G401 (cell line): ENCODE data around the gene ZDHHC16. TPM values are rescaled to one million over a fixed set of nuclear protein-coding genes. Genes with fewer than 3 reads are reported as not detected.
"Not testable (repeated sequence)": the region's sequence is repeated elsewhere in the genome, so short reads cannot be mapped to it uniquely, and the experiment has no call there.

ENCODE experiments used
- DNase-seq: peaks from one replicate; pipeline ENCODE4 v3.0.0-alpha.2; 2015; ENCODE audit warnings: low spot score
- in situ Hi-C: cut with HindIII; loops from 2 replicates; pipeline ENCODE4 v1.10.0; 2016; ENCODE audit warnings: low sequenced_read_pairs, mixed read lengths
- total RNA-seq: library from RNA; depleted of rRNA; stranded (reverse); fragments of >200 nt; shearing (Covaris generic); gene quantifications from 2 replicates; pipeline ENCODE4 v1.2.3, GENCODE V29; 2014; rRNA removed

ZDHHC16 gene
- total RNA-seq = 70.4 and 82.5 TPM in 2 replicates

- DNase-seq = peak; percentile 98
- in situ Hi-C loops = no loop called here
Measured at GRCh38 chr10:97445722-97446639, at the start of gene ZDHHC16, which contains the start of gene EXOSC1. ZDHHC16 (plus strand) TSS chr10:97446175; CDS start chr10:97451676, 5,501 bp downstream. EXOSC1 (minus strand) TSS chr10:97446006; CDS start chr10:97445985, 21 bp downstream.

DNA sequence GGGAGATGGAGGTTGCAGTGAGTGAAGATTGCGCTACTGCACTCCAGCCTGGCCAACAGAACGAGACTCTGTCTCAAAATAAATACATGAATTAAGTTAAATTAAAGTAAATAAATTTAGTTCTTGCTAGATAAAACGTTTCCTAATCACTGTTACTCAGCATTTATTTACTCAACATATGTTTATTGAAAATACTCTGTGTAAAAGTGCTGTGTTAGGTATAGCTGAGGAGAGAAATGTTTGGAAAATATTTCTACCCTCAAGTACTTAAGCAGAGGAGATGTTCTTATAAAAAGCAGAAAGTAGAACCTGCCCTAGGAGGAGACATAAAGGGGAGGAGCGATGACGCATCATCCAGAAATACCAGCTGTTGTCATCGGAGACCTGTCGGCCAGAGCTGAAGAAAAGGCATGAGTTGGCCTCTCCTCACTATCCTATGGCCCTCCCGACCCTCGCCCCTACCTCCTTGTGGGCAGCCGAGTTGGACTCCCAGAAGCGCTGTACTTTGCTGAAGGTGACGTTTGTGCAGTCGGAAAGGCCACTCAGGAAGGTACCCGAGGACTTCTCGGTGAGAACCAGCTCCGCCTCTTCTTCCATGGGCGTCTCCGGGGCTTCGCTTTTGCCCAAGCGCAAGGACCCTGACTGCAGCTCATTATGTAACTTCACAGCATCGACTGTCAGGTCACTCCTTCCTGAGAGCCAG lies 46.0 kb upstream of the ZDHHC16 start:
- no peak for DNase-seq
- in situ Hi-C loops = no loop called here

DNA sequence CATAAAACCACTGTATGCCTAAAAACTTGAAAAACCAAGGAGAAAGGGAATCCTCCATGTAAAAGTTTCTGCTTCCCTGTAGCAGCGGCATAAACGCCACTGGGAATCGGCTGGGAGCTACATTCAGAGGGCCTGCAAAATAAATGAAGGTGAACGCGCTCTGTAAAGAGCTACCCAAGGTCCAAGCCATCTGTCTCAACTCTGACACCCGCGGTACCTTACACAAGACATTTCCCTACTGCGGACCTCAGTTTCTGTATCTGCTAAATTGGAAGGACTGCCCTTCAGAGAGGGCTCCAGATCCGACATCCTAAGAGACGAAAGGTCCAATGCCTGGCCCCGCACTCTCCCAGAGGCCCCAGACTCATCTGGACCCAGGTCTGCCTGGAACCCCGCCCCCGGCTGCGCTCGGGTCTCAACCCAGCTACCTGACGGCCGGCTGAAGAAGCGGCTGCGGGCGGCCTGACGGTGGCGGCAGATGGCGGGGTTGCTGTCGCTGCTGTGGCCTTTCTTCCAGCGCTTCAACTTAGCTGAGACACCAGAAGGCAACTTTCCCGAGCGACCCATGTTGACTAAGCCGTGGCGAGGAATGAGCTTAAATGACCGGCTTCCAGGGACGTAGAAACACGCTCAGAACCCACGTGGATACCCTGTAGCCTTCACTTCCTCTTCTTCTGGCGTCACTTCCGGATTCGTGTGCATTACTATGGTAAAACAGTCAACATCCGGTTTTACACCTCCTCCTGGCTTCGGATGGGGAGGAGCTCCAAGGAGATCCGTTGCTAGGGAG lies 45.1 kb upstream of the ZDHHC16 start, which contains the start of gene RRP12:
RRP12 (minus strand) TSS at position 676 of the 790 bp plus-strand sequence; CDS start at position 567, 109 bp downstream.
- in situ Hi-C loops = no loop called here
- DNase-seq = peak; percentile 99

- in situ Hi-C loops = no loop called here
- no peak for DNase-seq
Measured at GRCh38 chr10:97401455-97401919, 44.5 kb upstream of the ZDHHC16 start.

DNA sequence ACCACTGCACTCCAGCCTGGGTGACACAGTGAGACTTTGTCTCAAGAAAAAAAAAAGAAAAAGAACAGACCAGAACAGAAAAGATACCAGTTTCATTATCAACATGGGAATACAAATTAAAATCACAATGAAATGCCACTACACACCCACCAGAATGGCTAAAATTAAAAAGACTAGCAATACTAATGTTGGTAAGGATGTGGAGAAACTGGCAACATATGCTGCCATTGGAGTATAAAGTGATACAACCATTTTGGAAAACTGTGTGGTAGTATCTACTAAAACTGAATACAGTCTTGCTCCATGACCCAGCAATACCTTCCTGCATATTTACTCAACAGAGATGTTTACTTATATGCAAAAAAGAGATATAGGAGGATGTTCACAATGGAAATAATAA lies 41.9 kb upstream of the ZDHHC16 start:
- DNase-seq = no peak
- in situ Hi-C loops = no loop called here

DNA sequence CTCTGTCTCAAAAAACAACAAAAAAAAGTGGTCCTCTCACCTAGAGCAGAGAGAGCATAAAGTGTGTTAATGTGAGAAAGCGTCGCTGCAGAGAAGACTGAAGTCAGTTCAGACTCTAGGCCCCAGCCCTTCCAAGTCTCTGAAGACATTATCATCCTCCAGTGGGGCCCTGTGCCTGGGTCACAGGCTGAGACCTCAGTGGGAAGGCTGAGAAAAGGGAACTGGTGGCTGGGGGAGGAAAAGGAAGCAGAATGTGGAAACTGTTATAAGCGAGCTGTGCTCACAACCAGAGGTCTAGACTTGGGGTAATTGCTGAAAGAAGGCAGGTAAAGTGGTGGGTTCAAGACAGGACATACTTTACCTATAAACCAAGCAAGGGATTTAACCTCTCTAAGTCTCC lies 39.9 kb upstream of the ZDHHC16 start:
- in situ Hi-C loops = no loop called here
- DNase-seq = no peak

GRCh38 chr10:97406483-97406882 lies 39.5 kb upstream of the ZDHHC16 start:
- in situ Hi-C loops = not testable (repeated sequence)

GRCh38 chr10:97407211-97407951 lies 38.6 kb upstream of the ZDHHC16 start:
- in situ Hi-C loops = no loop called here
- DNase-seq = peak; percentile 85

More at GRCh38 chr10:97406483-97406882, 39.5 kb upstream of the ZDHHC16 start:
- not testable (repeated sequence) for DNase-seq

DNA sequence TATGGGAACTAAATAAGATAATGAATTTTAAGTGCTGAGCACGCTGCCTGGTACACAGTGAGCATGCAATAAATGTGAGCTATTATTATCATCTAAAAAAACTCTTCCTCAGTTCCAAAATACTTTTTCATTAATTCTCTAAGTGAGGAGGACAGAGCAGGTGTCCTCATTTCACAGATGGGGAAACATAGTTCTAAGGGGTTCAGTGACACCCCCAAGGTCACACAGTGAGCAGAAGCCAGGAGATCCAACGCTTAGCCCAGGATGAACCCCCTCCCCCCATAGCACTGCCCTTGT lies 38.1 kb upstream of the ZDHHC16 start:
- in situ Hi-C loops = no loop called here
- no peak for DNase-seq

DNA sequence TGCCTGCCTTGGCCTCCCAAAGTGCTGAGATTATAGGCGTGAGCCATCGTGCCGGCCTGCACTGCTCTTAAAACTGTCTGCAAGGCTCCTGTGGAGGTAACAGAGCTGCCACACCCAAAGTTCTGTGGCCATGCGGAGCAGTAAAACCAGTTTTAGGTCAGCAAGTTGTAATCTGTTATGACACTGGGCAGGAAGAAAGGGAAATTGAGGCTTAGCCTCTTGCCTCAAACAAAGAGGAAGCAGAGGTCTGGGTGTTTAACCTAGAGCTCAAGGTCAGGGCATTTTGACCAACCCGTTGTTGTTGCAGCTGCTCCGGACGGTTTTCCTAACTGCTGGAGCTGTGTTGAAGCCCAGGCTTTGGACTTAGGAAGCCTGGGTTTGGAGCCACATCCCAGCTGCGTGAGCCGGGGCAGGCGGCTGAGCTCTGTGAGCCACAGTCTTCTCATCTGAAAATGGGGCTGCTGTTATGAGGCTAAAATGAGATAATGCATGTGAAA lies 37.4 kb upstream of the ZDHHC16 start:
- in situ Hi-C loops = no loop called here
- DNase-seq = no peak

- no peak for DNase-seq
- in situ Hi-C loops = no loop called here
Measured at GRCh38 chr10:97411406-97411805, 34.6 kb upstream of the ZDHHC16 start.

GRCh38 chr10:97412891-97413304 lies 33.1 kb upstream of the ZDHHC16 start:
- in situ Hi-C loops = no loop called here
- no peak for DNase-seq

DNA sequence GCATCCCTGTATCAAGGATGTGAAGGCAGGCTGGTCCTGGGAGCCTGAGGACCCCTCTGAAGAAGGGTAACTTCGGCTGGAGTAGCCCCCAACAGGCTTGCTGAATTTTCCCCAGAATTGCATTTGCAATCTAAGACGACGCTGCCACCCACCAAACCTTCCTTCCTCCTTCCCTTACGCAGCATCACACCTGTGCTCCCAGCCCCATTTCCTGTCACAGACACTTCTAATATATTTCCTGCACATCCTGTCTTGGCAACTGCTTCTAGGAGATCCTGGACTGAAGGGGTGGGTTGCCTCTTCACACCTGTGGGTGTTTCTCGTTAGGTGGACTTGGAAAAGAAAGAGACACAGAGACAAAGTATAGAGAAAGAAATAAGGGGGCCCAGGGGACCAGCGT lies 29.4 kb upstream of the ZDHHC16 start:
- DNase-seq = no peak
- in situ Hi-C loops = no loop called here

DNA sequence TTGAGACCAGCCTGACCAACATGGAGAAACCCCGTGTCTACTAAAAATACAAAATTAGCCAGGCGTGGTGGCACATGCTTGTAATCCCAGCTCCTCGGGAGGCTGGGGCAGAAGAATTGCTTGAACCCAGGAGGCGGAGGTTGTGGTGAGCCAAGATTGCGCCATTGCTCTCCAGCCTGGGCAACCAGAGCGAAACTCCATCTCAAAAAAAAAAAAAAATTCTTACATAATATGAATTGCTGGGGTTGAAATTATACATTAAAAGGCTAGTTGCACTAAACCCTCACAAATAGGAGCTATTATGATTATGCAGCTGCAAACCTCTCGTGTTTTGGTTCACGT lies 22.2 kb upstream of the ZDHHC16 start:
- in situ Hi-C loops, DNase-seq: not testable (repeated sequence)

DNA sequence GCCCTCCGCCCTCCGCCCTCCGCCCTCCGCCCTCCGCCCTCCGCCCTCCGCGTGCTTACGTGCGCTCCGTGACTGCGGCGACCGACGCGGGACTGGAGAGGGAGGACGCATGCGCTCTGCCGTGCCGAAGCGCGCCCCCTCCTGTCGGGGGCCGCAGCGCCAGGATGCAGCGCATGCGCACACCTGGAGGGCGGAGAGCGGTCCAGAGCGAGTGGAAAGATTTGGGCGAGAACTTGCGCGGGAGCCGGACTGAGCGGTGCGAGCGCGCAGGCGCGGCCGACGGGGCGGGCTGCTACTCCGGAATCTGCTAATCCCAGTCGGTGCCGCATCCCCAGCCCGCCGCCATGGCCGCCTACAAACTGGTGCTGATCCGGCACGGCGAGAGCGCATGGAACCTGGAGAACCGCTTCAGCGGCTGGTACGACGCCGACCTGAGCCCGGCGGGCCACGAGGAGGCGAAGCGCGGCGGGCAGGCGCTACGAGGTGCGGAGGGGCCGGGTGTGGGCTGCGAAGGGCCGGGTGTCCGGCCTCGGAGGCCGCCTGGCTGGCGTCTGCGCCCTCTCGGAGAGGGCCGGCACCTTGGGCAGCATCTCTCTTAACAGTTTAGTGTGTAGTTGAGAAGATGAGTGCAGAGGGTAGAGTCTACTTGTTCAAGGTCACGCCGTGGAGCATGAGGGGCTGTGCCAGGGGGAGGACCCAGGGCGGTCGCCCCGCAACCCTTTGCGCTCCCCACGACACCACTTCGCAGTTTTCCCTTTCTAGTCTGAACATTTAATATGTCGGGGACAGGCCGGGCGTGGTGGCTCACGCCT lies 19.8 kb upstream of the ZDHHC16 start, which contains the start of gene PGAM1:
PGAM1 (plus strand) TSS at position 228 of the 812 bp plus-strand sequence; CDS start at position 345, 117 bp downstream.
- in situ Hi-C loops = no loop called here
- peak; percentile 93 for DNase-seq

DNA sequence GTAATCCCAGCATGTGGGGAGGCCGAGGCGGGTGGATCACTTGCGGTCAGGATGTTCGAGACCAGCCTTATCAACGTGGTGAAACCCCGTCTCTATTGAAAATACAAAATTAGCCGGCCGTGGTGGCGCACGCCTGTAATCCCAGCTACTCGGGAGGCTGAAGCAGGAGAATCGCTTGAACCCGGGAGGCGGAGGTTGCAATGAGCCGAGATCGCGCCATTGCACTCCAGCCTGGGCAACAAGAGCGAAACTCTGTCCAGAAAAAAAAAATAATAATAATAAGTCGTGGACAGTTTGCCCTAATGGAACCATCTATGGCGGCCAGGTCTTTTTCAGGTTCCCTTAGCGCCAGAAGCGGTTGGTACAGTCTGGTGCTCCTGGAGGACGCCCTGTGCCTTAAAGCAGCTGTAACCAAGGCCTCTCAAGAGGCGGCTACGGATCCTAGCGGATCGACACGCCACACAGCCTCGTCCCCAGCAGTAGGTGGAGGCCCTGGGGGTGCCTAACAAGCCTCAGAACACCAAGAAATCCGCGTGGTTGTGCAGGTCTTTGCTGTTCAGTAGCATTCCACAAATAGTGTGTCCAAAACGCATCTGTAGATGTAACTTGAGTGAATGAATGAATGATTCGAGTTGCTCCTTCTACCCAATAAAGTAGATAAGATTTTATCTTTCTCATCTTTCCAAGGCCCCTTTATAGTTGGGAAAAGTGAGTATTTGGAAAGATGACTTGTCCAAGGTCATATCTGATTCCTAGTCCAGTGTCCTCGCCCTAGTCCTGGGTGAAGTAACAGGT lies 19.0 kb upstream of the ZDHHC16 start:
- DNase-seq = peak; percentile 23
- in situ Hi-C loops = no loop called here
